ENCODE data around the gene ASXL3.

ASXL3 gene

GRCh38 chr18:33664241-33664874 lies 86.3 kb downstream of the ASXL3 start:
- Histone ChIP-seq H2AFZ (ENCODE audit: low read length) (no peak overlapping the region), H3K4me2 (ENCODE audit: low read depth, low read length) (no peak overlapping the region), H3K9me2 (replicated peaks; ENCODE audit: insufficient read depth, low read length) (no peaks in the 10 kb centered on the region), H3K36me3 (replicated peaks; ENCODE audit: insufficient read depth, low read length) (no peaks in the 10 kb centered on the region), H3F3A (ENCODE audit: insufficient read depth, low read length) (peaks cover 8% of the 10 kb centered on the region), H3K4me1 (ENCODE audit: low read length) (peaks cover 19% of the 10 kb centered on the region), H3K4me3 (ENCODE audit: low read length) (no peak overlapping the region), H3K27me3 (replicated peaks; ENCODE audit: insufficient read depth, low read length) (no peaks in the 10 kb centered on the region), H3K79me2 (ENCODE audit: low read length) (no peaks in the 10 kb centered on the region), H4K20me1 (ENCODE audit: insufficient read depth, low read length) (no peaks in the 10 kb centered on the region), H3K27ac (ENCODE audit: low read length) (no peak overlapping the region), H3K9ac (ENCODE audit: low read length) (no peak overlapping the region), H3K9me3 (replicated peaks; ENCODE audit: insufficient read depth, low read length) (no peaks in the 10 kb centered on the region)
- DNase-seq = no peak
- TF ChIP-seq CTCF (IDR thresholded peaks at IDR 0.05; ENCODE audit: low read length) = no peak
- no peak for TF ChIP-seq EZH2 (optimal IDR thresholded peaks at IDR 0.05; ENCODE audit: low read depth, low read length)
- no peak for TF ChIP-seq EZH2phosphoT487 (IDR thresholded peaks at IDR 0.05; ENCODE audit: low read length)

DNA sequence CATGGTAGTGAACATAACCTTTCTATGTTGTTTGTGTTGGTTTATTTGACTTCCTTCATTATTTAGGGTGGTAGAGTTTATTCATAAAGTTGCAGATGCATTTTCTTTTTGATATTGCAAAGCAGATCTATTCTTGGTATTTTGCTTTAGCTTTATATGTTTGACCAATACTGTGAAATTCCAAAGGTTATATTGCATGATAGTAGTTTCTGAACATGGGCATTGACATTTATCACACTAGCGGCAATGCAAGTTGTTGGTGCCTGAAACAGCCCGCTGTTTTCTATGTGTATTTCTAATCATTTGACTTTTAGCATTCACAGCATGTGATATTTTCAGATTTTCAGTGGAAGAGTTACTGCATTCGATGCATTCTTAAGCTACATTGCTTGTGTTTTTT lies 87.2 kb downstream of the ASXL3 start:
- Histone ChIP-seq H3K36me3 (replicated peaks; ENCODE audit: insufficient read depth, low read length) (no peaks in the 10 kb centered on the region), H4K20me1 (ENCODE audit: insufficient read depth, low read length) (no peaks in the 10 kb centered on the region), H3K27me3 (replicated peaks; ENCODE audit: insufficient read depth, low read length) (no peaks in the 10 kb centered on the region), H3F3A (ENCODE audit: insufficient read depth, low read length) (peaks cover 8% of the 10 kb centered on the region), H3K9me2 (replicated peaks; ENCODE audit: insufficient read depth, low read length) (no peaks in the 10 kb centered on the region), H3K4me3 (ENCODE audit: low read length) (no peak overlapping the region), H2AFZ (ENCODE audit: low read length) (no peak overlapping the region), H3K79me2 (ENCODE audit: low read length) (no peaks in the 10 kb centered on the region), H3K4me1 (ENCODE audit: low read length) (peaks cover 25% of the 10 kb centered on the region), H3K27ac (ENCODE audit: low read length) (no peak overlapping the region), H3K4me2 (ENCODE audit: low read depth, low read length) (no peak overlapping the region), H3K9me3 (replicated peaks; ENCODE audit: insufficient read depth, low read length) (no peaks in the 10 kb centered on the region), H3K9ac (ENCODE audit: low read length) (no peak overlapping the region)
- TF ChIP-seq EZH2phosphoT487 (IDR thresholded peaks at IDR 0.05; ENCODE audit: low read length) = no peak
- TF ChIP-seq CTCF (IDR thresholded peaks at IDR 0.05; ENCODE audit: low read length) = no peak
- no peak for TF ChIP-seq EZH2 (optimal IDR thresholded peaks at IDR 0.05; ENCODE audit: low read depth, low read length)
- DNase-seq = no peak

- no peak for DNase-seq
- H3K79me2 ChIP-seq (ENCODE audit: low read length) = no peaks in the 10 kb centered on the region
- peaks cover 27% of the 10 kb centered on the region for H3K4me1 ChIP-seq (ENCODE audit: low read length)
- H3K9me3 ChIP-seq (replicated peaks; ENCODE audit: insufficient read depth, low read length) = no peaks in the 10 kb centered on the region
- H3K9ac ChIP-seq (ENCODE audit: low read length) = no peak overlapping the region
- no peaks in the 10 kb centered on the region for H3K27me3 ChIP-seq (replicated peaks; ENCODE audit: insufficient read depth, low read length)
- H3K9me2 ChIP-seq (replicated peaks; ENCODE audit: insufficient read depth, low read length) = no peaks in the 10 kb centered on the region
- no peak overlapping the region for H2AFZ ChIP-seq (ENCODE audit: low read length)
- no peak overlapping the region for H3K27ac ChIP-seq (ENCODE audit: low read length)
- H4K20me1 ChIP-seq (ENCODE audit: insufficient read depth, low read length) = no peaks in the 10 kb centered on the region
- no peak overlapping the region for H3K4me3 ChIP-seq (ENCODE audit: low read length)
- peaks cover 8% of the 10 kb centered on the region for H3F3A ChIP-seq (ENCODE audit: insufficient read depth, low read length)
- no peaks in the 10 kb centered on the region for H3K36me3 ChIP-seq (replicated peaks; ENCODE audit: insufficient read depth, low read length)
- no peak overlapping the region for H3K4me2 ChIP-seq (ENCODE audit: low read depth, low read length)
- TF ChIP-seq EZH2phosphoT487 (IDR thresholded peaks at IDR 0.05; ENCODE audit: low read length) (no peak), EZH2 (optimal IDR thresholded peaks at IDR 0.05; ENCODE audit: low read depth, low read length) (no peak), CTCF (IDR thresholded peaks at IDR 0.05; ENCODE audit: low read length) (no peak)
Observed at GRCh38 chr18:33665641-33666040, 87.6 kb downstream of the ASXL3 start.

Data from MM.1S (cell line).